DMS153 (cell line): ENCODE data around the gene USP2.

Experiments used
- DNase-seq: peaks from one replicate; lab custom pipeline; 2025; lab: John Stamatoyannopoulos, UW

The USP2 gene

DNA sequence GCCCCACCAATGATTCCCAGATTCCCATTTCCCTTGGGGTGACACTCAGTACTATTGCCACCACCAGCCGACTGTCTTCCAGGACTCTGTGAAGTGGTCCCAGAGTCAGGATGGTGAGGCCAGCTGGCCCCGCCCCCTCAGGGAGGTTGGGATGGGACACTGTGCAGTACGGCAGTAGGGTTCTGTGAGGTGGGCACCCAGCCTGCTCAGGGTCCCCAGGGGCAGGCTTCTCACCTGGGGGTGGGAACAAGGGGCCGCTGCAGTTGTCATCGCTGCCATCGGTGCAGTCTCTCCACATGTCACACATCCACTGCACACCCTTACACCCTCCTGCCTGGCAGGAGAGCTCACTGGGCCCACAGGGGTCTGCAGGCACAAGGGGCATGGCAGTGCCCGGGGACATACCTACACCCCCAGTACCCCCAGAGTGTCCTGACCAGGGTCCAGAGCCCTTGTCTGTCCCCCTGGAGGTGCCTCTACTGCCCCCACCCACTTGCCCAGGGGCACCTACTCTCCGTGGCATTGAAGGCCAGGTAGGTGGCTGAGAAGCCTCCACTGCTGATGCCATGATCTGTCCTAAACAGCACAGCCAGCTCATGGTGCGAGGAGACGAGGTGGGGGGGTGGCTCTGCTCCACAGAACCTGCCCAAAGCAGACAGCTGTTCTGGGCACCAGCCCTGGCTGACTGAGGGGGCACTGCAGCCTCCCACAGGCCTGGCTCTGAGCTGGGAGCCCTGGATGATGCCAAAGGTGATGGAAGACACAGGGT lies 38.9 kb downstream of the USP2 start:
- no peak for DNase-seq

GRCh38 chr11:119342023-119342300 lies 39.5 kb downstream of the USP2 start:
- no peak for DNase-seq

- DNase-seq, result no peak
Measured at GRCh38 chr11:119341222-119342022, 40.1 kb downstream of the USP2 start.

- no peak for DNase-seq
Measured at GRCh38 chr11:119340335-119341221, 40.9 kb downstream of the USP2 start, which contains the start of gene C1QTNF5. Gene C1QTNF5, minus strand, starts transcription at chr11:119340883. Its CDS starts 486 bp downstream, at chr11:119340397.

- no peak for DNase-seq
Measured at GRCh38 chr11:119339589-119340334, 41.7 kb downstream of the USP2 start.

DNA sequence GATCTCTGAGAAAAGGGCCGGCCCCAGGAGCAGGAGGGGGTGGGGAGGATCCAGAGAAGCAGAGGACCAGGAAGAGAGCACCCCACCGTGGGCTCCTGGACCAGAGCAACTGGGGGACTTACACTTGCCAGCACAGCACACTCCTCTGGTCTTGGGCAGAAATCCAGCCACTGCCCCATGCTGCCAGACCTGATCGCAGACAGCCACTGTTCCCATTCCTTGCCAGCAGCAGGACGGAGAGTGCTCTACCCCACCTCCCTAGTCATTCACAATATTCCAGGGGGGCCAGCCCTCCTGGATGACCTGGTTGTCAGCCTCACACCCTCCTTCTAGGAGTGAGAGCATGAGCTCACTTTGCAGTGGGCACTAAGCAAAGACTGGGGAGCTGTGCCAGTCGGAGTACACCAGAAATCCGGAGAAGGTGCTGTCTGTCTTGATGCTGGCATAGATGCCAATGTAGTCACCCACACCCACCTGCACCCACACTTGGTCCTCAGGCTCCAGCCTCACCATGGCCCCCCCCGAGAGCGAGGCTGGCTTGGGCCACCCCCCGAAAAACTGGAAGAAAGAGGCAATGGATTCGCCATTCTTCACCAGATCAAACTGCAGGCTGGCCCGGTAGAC lies 42.4 kb downstream of the USP2 start:
- no peak for DNase-seq

GRCh38 chr11:119338318-119338890 lies 43.1 kb downstream of the USP2 start:
- DNase-seq, result peak; percentile 14

- no peak for DNase-seq
Measured at GRCh38 chr11:119337581-119338317, 43.7 kb downstream of the USP2 start.

DNA sequence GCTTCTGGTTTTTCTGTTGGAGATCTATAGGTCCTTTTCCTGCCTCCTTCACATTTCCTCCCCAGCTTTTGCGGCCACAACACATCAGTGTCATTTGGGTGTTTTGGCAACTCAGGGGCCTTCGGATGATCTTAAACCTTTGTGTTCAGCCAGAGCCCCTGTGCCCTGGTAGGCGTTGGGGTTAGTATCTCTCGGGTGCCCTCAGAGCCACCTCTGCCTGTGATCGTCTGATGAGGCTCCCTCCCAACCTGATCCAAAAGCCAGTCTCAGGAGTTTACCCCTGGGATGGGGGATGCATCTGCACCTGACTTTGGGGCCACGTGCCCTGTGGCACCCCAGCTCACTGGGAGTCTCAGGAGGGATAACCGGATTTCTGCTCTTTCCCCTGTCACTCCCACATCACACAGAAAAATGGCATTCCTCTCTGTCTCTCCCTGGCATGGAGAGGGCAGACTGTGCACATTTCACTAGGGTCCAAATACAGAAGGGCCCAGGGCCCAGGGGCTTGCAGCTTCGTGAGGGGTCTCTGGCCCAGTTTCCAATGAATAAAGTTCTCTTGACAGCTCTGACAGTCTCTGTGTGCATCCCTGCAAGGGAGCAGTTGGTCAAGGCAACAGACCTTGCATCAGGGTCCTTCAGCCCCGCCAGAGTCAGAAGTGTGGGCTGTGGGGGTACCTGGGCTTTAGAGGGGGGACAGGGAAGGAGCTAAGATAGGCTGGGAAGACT lies 44.6 kb downstream of the USP2 start:
- no peak for DNase-seq

DNA sequence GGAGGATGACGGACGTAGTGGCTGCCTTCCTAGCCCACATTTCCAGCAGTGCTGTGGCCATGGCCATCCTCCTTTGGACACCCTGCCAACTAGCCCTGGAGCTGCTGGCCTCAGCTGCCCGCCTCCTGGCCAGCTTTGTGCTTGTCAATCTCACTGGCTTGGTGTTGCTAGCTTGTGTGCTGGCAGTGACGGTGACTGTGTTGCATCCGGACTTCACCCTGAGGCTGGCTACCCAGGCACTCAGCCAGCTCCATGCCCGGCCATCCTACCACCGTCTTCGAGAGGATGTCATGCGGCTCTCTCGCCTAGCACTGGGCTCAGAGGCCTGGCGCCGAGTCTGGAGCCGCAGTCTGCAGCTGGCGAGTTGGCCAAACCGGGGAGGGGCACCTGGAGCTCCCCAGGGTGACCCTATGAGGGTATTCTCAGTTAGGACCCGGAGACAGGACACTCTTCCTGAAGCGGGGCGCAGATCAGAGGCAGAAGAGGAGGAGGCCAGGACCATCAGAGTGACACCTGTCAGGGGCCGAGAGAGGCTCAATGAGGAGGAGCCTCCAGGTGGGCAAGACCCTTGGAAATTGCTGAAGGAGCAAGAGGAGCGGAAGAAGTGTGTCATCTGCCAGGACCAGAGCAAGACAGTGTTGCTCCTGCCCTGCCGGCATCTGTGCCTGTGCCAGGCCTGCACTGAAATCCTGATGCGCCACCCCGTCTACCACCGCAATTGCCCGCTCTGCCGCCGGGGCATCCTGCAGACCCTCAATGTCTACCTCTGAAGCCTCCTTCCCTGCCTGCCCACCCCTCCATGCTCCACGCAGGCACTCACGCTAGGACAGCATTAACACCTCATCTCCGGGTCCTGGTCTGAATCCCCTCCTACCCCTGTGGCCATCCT lies 45.6 kb downstream of the USP2 start:
- no peak for DNase-seq

- DNase-seq, result no peak
Measured at GRCh38 chr11:119335091-119335654, 46.3 kb downstream of the USP2 start.

DNA sequence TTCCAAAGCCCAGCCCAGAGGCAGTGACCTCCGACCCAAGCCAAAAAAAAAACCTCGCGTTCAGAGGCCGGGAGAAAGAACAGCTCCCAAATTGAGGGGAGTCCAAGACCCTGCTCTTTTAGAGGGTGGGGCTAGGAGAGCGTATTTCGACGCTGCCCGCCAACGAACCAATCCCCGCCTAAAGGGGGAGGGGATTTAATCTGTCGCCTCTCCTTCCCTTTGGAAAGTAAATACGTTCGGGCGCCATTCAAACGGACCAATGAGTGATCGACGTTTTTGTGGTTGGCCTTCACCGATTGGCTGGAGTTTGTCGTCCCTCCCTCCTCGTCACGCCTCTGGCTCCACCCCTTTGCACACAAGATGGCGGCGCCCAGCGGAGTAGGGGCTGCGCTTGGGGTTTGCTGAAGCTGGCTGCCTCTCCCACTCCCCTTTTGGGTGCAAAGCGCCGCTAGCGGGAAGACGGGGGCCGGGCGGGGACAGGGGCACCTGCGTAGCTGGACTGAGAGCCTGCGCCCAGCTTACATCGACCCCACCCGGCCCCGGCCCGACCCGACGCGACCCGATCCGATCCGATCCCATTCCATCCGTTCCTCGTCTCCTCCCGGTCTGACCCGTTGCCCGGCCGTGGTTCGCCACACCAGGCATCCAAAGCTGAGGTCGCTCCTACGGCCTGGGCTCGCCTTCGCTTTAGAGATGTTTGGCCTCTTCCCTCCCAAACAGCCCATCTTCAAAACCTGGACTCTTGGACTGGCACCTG lies 47.1 kb downstream of the USP2 start, which contains the start of gene RNF26:
TSS of gene RNF26 (plus strand) at position 354 of the 757 bp plus-strand sequence. CDS start 596 bp downstream, outside the sequence.
- peak; percentile 96 for DNase-seq

DNA sequence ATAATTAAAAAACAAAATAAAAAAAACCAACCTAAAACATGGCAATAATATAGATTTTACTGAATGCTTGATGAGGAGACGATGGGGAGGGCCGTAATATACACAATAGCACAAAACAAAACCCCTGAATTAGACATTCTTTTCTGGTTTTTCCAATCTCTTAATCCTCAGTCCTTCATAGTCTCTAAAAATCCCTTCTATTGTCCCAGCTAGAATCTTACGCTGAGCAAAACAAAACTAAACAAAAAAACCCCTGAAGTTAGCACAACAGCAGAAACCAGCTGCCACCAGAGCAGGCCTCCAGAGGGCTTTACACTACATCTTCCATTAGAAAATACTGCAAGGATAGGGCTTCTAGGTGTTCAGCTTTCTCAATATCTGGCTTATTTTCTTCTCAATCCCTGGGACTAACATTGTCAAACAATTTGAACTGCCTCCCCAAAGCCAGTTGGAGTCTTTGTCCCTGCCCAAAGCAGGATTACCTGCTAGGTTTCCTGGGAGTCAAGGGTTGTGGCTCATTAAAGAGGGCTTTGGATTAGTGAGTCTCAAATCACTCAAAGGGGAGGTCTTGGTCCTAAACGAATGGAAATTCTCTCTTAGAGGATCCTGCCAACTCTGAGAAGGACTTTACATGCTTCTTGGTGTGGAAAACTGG lies 49.3 kb downstream of the USP2 start:
- DNase-seq, result no peak

GRCh38 chr11:119330237-119330636 lies 51.3 kb downstream of the USP2 start:
- DNase-seq, result no peak

- no peak for DNase-seq
Measured at GRCh38 chr11:119329320-119329719, 52.2 kb downstream of the USP2 start.

DNA sequence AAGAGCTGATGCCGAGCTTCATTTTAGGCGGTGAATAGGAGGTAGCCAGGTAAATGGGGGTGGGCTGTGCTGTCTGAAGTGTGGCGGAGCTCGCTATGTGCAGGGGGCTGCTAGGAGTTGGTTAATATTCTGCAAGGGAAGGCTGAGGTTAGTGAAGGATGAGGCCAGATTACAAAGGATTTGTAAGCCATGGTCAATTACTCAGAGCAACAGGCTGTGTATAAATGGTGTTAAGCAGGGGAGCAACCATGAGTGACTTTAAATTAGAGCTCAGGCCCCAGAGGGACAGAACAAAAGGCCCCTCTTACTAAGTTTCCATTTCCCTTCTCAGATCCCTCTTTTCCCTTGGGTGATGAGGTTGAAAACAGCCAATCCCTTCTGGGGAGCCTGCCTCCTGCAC lies 57.3 kb downstream of the USP2 start:
- no peak for DNase-seq
